Right lobe of liver (tissue), 6 donors: ENCODE measurements around the gene ASH1L. TPM values are rescaled to one million over a fixed set of nuclear protein-coding genes. Genes with fewer than 3 reads are reported as not detected.

Experiments used
- ATAC-seq, 4 donors: fragments of 200-7000 bp; cut with Tn5 transposase; one replicate each; pipeline ENCODE4 v1.9.1; 2020; ENCODE audit warnings: mild to moderate bottlenecking in 4 of 4, moderate library complexity in 4 of 4
- DNase-seq, 3 donors: peaks; one replicate each; pipeline ENCODE4 v3.0.0-alpha.2; 2020
- H3K27ac ChIP-seq, 3 donors: fragments of 200-600 bp; one replicate each; pipeline ENCODE4 v1.8.0; 2022
- H3K27me3 ChIP-seq, 2 donors: fragments of 200-600 bp; one replicate each; pipeline ENCODE4 v1.8.0; 2022
- H3K36me3 ChIP-seq, 4 donors: fragments of 200-600 bp; sonication (generic) in 1 of 4; one replicate each; pipeline versions ENCODE4 v1.5.1 to v1.8.0; 2017 to 2022; ENCODE audit warnings: control low read depth in 1 of 4
- H3K4me1 ChIP-seq, 4 donors: fragments of 200-600 bp; sonication (generic) in 1 of 4; one replicate each; pipeline versions ENCODE4 v1.5.1 to v1.8.0; 2017 to 2022; ENCODE audit warnings: control low read depth in 1 of 4
- H3K4me3 ChIP-seq, 3 donors: fragments of 200-600 bp; one replicate each; pipeline ENCODE4 v1.8.0; 2022
- H3K9me3 ChIP-seq, 4 donors: fragments of 200-600 bp; sonication (generic) in 1 of 4; one replicate each; pipeline versions ENCODE4 v1.5.1 to v1.8.0; 2017 to 2022; ENCODE audit warnings: control low read depth in 1 of 4
- POLR2A ChIP-seq: fragments of 450-650 bp; IDR thresholded peaks from one replicate; pipeline ENCODE4 v1.6.1; 2017; ENCODE audit warnings: antibody characterized with exemption, mild to moderate bottlenecking
- WGBS: methylation state at CpG from one replicate; pipeline ENCODE4 v1.1.6; 2018; ENCODE audit warnings: low coverage, low lambda C conversion rate; ENCODE audit not compliant: insufficient coverage; ENCODE audit errors: missing lambda C conversion rate; 5-methylcytosine and 5-hydroxymethylcytosine counted together
- intact Hi-C, 2 donors: fragments of 100-400 bp; cut with DNase I; formaldehyde crosslinking; loops; one replicate each; pipeline versions ENCODE4 v1.11.2 to v1.14.1; 2022
- total RNA-seq, 6 experiments: library from RNA; depleted of rRNA in 2 of 6; stranded (reverse); fragments of >200 nt in 2 of 6; fragmentation: NEBNext Ultra II Directional in 3 of 6; extraction: Animal tissue kit (Norgen Biotek cat#: 25700) in 3 of 6; gene quantifications; one replicate each; pipeline versions ENCODE4 v1.1.0 to v1.2.4, GENCODE V29; 2016 to 2023
- TF ChIP-seq, protein P1 (sequence below), 4 donors: fragments of 200-600 bp in 3 of 4; fragments of 450-650 bp in 1 of 4; IDR thresholded peaks; one replicate each; pipeline versions ENCODE4 v1.5.1 to v1.8.0; 2016 to 2022; ENCODE audit warnings: antibody characterized with exemption in 4 of 4, mild to moderate bottlenecking in 2 of 4
- donor health status: DM: no; HTN: yes; CAD: no.
- donor health status: DM: no; HTN: no; CAD: no.
- donor health status: DM: no; HTN: no; CAD: no.
- donor health status: DM: no; HTN: yes; CAD: no.
- donor health status: DM: no; HTN: yes; CAD: no.

ASH1L gene
- total RNA-seq, 6 experiments from 2014 or later = 13.9 to 24.3 (median 17.6) TPM

DNA sequence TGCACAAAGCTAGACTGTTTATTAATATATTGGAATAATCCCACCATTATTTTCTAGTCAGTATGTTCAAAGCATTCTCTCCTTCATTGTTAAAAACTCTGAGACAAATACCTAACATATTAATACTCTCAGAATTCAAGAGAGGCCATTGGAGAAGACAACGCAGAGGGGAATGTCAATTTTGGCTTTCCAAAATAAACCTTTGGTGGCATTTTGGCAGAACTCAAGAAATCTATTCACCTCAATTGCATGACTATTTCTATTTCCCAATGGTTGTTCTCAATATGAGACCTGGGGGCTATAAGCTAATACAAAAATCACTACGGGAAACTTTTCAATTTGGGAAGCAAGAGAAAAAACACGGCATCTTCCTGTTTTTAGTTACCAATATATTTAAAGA lies 183.4 kb downstream of the ASH1L start:
- H3K27me3 ChIP-seq = no peaks in the 10 kb centered on the region
- ATAC-seq (no peak), DNase-seq (no peak)
- TF ChIP-seq POLR2A = no peak
- TF ChIP-seq, protein P1, sequence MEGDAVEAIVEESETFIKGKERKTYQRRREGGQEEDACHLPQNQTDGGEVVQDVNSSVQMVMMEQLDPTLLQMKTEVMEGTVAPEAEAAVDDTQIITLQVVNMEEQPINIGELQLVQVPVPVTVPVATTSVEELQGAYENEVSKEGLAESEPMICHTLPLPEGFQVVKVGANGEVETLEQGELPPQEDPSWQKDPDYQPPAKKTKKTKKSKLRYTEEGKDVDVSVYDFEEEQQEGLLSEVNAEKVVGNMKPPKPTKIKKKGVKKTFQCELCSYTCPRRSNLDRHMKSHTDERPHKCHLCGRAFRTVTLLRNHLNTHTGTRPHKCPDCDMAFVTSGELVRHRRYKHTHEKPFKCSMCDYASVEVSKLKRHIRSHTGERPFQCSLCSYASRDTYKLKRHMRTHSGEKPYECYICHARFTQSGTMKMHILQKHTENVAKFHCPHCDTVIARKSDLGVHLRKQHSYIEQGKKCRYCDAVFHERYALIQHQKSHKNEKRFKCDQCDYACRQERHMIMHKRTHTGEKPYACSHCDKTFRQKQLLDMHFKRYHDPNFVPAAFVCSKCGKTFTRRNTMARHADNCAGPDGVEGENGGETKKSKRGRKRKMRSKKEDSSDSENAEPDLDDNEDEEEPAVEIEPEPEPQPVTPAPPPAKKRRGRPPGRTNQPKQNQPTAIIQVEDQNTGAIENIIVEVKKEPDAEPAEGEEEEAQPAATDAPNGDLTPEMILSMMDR (IDR thresholded peaks at IDR 0.05) = no peak
- H3K27ac ChIP-seq = no peak overlapping the region
- no peak overlapping the region for H3K4me3 ChIP-seq
- 54% methylated on average over 3 of the region's 3 CpGs for WGBS
- no peaks in the 10 kb centered on the region for H3K9me3 ChIP-seq
- intact Hi-C loops = no loop called here
- H3K36me3 ChIP-seq = peaks cover 0 to 50% (median 22%) of the 10 kb centered on the region in 4 donors
- H3K4me1 ChIP-seq = no peaks in the 10 kb centered on the region

DNA sequence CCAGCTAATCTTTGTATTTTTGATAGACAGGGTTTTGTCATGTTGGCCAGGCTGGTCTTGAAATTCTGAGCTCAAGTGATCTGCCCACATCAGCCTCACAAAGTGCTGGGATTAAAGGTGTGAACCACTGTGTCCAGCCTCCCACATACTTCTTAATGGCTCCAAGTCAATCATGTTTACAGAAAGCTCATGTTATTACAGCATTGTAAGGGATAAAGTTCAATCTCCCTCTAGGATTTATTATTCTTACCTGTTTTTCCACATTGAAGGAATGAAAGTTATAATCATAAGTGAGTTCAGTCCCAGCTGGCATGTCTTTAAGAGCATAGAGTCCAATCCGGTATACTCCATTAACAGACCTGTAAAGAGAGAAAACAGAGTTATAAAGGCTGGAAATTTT lies 202.6 kb downstream of the ASH1L start:
- WGBS = 100% methylated on average over 1 of the region's 1 CpG
- Histone ChIP-seq H3K4me1 (no peaks in the 10 kb centered on the region), H3K4me3 (no peak overlapping the region), H3K36me3 (peaks cover 0 to 63% (median 19%) of the 10 kb centered on the region in 4 donors), H3K9me3 (no peaks in the 10 kb centered on the region), H3K27me3 (no peaks in the 10 kb centered on the region), H3K27ac (no peak overlapping the region)
- no peak for DNase-seq
- TF ChIP-seq POLR2A = no peak
- TF ChIP-seq, protein P1 (IDR thresholded peaks at IDR 0.05) = no peak
- ATAC-seq = no peak
- intact Hi-C loops = no loop called here

DNA sequence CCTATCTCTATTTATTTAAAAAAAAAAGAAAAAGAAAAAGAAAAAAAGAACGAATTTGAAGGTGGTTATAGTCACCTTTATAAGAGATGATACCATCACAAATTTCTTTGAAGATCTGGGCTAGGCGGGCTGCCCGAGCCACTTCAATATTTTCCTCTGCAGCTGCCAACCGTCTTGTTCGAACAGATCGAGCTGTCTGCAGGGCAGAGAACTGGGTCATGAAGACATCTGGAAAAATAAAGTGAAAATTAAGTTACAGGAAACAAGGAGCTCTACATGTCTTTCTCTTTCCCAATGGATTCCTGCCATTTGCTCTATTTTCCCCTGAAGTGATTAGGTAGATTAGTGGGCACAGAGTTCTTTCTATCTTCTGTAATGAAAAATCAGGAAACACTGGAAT lies 210.0 kb downstream of the ASH1L start:
- ATAC-seq (no peak), DNase-seq (no peak)
- 92% methylated on average over 6 of the region's 6 CpGs for WGBS
- no peak overlapping the region for H3K27ac ChIP-seq
- H3K27me3 ChIP-seq = no peaks in the 10 kb centered on the region
- TF ChIP-seq, protein P1 (IDR thresholded peaks at IDR 0.05) = no peak
- TF ChIP-seq POLR2A = no peak
- no peaks in the 10 kb centered on the region for H3K4me1 ChIP-seq
- intact Hi-C loops = no loop called here
- no peak overlapping the region for H3K4me3 ChIP-seq
- H3K36me3 ChIP-seq = peaks cover 0 to 86% (median 43%) of the 10 kb centered on the region in 4 donors
- no peaks in the 10 kb centered on the region for H3K9me3 ChIP-seq

DNA sequence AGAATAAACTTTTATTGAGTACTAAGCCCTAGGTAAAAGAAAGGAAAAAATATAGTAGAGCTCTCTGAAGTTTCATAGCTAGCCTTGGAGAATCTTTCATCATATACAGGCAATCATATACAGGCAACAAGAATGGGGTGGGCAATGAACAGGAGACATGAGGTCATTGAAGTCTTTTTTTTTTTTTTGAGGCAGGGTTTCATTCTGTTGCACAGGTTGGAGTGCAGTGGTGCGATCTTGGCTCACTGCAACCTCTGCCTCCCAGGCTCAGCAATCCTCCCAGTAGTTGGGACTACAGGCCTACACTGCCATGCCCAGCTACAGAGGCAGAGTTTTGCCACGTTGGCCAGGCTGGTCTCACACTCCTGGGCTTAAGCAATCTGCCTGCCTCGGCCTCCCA lies 219.8 kb downstream of the ASH1L start:
- Histone ChIP-seq H3K36me3 (peaks cover 7 to 98% (median 46%) of the 10 kb centered on the region in 4 donors), H3K27me3 (no peaks in the 10 kb centered on the region), H3K9me3 (no peaks in the 10 kb centered on the region), H3K27ac (no peak overlapping the region), H3K4me3 (no peak overlapping the region), H3K4me1 (no peaks in the 10 kb centered on the region)
- ATAC-seq (no peak), DNase-seq (no peak)
- intact Hi-C loops = no loop called here
- 100% methylated on average over 1 of the region's 3 CpGs for WGBS
- TF ChIP-seq, protein P1 (IDR thresholded peaks at IDR 0.05) = no peak
- TF ChIP-seq POLR2A = no peak
